Activated CD8-positive, alpha-beta memory T cell treated with anti-CD3 and anti-CD28 coated beads for 1 hour (primary cell): ENCODE measurements around the gene NCAPH2.

Experiments used
- DNase-seq, 2 donors: peaks; one replicate each; pipeline ENCODE4 v3.0.0-alpha.2; 2020; ENCODE audit warnings: low read depth in 1 of 2; ENCODE audit errors: extremely low read depth in 1 of 2

NCAPH2 gene

DNA sequence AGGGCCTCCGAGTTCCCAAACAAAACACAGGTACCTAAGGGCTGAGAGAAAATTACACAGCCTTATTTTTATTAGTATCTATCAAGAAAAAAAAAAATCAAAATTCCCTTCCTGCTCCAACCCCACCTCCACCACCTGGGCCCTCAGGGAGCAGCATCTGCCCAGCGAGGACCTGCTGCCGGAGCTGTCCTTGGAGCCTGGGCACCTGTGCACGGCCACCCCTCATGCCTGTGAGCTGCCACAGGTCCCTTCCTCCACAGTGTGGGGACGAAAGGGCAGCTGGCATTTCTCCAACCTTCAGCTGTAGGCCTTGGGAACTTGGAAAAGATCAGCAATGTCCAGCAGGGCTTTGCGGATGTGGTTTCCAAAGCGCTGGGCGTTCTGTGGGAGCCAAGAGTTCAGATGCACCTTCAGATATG lies 61.0 kb downstream of the NCAPH2 start:
- DNase-seq: no peak

- DNase-seq: no peak
These were observed 62.0 kb downstream of the NCAPH2 start for GRCh38 chr22:50569896-50570535.

GRCh38 chr22:50570861-50571260 lies 62.8 kb downstream of the NCAPH2 start:
- no peak for DNase-seq

DNA sequence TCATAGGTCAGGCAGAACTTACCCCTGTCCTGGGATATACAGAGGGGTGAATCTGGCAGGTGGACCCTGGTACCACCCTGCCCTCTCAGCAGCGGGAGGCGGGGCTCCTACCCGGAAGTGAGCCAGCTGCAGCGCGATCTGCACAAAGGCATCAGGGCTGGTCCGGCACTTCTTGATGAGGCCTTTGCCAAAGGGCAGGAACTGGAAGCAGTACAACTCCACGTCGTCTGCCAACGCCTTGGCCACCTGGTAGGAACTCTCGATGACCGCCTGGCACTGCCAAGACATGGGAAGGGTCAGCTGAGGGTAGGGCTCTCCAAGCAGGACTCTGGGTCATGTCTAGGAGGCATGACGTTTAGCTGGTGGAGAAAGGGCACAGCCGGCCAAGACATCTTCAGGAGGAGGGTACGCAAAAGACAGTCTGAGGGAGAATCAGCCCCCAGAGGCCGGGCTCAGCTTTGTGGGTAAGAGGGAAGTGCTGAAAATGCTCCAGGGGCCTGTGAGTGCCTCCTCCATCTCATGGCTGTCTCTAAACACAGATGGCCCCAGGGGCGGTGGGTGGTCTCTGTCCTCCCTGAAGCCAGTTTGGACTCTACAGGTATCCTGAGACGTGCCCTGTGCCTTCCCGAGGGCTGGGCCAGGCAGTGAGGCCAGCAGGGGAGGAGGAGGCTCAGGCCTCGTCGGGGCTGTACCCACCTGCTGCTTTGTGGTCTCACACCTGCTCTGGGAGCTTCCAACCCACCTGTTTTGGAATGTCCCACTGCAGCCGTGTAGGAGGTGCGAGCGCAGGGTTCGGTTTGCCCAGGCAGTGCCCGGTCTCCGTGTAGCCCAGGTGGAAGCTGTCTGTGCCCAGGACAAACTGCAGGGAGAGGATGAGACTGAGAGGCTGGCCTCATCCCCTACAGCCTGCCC lies 63.5 kb downstream of the NCAPH2 start:
- no peak for DNase-seq

DNA sequence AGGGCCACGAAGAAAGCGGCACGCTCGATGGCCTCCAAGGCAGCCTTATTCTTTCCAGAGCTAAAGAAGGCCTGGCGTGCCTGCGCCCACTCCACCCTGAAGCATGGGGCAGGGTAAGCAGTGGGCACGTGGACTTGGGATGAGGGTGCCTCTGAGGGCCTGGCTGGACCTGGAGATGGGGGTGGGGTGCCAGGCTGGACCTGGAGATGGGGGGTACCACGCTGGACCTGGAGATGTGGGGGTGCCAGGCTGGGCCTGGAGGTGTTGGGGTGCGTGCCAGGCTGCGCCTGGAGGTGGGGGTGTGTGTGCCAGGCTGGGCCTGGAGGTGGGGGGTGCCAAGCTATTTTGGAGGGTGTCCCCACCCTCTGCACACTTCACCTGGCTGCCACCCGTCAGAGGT lies 64.9 kb downstream of the NCAPH2 start:
- DNase-seq: no peak

DNA sequence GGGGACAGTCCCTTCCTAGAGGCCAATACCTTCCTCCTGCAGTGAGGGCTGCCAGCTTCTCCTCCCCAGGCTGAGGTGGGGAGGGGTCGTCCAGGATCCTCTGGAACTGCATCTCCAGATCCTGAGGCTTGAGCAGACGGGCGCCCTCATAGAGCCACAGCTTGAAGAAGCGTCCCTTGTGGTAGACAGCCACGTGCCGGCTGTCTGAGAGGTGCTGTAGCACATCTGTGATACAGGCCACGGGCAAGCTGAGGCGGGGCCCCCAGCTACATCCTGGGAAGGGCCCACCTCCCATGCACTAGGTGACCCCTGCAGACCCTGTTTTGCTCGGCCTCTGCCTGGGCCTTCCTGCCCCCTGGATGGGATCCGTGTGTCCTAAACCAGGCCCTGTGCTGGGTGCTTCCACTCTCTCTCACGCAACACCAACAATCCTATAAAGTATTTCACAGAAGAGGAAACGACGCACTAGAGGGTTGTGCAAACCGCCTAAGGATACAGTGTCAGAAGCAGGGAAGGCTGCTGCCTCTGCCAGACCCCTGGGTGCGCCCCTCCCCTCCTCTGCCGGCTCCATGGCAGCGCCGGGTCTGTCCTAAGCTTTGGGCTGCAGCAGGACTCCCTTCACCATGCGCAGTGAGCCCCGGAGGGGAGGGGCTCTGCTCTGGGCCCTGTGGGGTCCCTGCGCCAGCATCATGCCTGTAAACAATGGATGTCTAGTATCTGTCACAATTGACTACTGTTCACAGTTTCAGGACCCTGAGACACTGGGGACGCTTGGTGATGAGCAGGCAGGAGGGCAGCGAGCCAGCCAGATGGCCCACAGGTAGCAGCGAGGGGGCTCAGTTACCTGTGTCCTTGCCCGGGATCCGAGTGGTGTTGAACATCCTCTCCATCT lies 65.7 kb downstream of the NCAPH2 start:
- DNase-seq: no peak

DNA sequence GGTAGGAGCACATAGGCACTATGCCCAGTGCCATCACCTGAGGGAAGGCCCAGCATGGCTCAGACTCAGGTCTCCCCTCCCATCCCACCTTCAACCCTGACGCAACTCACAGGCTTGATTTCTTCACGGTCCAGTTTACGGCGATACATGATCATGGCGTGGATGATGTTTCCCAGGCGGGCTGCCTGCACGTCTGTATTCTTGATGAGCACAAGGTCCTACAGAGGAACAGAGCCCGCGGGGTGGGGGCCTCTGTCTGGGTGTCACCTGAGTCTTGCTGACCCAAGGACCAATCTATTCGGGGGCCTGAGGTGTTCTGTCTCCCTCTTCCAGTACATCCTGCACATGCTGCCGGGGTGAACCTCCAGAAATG lies 66.3 kb downstream of the NCAPH2 start:
- no peak for DNase-seq
